AG09309 (cell line): ENCODE measurements around the gene IRGC.

ENCODE experiments used
- DNase-seq: peaks from one replicate; pipeline ENCODE4 v3.0.0-alpha.2; 2010; ENCODE audit warnings: low read depth
- H3K4me3 ChIP-seq: 2 replicates; pipeline ENCODE4 v1.5.1; 2011; ENCODE audit warnings: mild to moderate bottlenecking, low read depth, low read length, moderate library complexity; ENCODE audit not compliant: control insufficient read depth
- TF ChIP-seq, protein P1 (sequence below): IDR thresholded peaks from 2 replicates; pipeline ENCODE4 v1.5.1; 2011; ENCODE audit warnings: mild to moderate bottlenecking, low read depth, low read length, inconsistent platforms; ENCODE audit not compliant: insufficient read depth, control insufficient read depth; ENCODE audit errors: missing control alignments

The IRGC gene

DNA sequence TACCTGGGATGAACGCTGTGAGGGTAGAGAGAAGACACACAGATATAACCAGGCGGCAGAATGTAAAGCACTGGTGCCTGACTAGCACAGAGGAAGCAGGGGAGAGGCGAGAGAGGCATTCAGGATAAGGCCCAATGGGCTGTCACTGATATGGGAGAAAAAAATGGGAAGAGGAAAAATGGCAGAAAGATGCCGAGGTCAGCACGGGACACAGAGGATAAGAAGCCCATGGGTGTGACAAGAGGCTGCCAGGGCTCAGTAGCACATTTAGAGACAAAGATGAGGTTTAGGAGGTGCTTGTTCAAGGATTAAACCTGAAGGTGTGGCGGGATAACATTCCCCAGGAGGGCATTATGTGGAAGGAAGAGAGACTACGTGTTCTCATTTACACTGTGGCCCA, 33.3 kb downstream of the IRGC start:
- TF ChIP-seq, protein P1, sequence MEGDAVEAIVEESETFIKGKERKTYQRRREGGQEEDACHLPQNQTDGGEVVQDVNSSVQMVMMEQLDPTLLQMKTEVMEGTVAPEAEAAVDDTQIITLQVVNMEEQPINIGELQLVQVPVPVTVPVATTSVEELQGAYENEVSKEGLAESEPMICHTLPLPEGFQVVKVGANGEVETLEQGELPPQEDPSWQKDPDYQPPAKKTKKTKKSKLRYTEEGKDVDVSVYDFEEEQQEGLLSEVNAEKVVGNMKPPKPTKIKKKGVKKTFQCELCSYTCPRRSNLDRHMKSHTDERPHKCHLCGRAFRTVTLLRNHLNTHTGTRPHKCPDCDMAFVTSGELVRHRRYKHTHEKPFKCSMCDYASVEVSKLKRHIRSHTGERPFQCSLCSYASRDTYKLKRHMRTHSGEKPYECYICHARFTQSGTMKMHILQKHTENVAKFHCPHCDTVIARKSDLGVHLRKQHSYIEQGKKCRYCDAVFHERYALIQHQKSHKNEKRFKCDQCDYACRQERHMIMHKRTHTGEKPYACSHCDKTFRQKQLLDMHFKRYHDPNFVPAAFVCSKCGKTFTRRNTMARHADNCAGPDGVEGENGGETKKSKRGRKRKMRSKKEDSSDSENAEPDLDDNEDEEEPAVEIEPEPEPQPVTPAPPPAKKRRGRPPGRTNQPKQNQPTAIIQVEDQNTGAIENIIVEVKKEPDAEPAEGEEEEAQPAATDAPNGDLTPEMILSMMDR = no peak
- DNase-seq = no peak
- H3K4me3 ChIP-seq = no peak overlapping the region

DNA sequence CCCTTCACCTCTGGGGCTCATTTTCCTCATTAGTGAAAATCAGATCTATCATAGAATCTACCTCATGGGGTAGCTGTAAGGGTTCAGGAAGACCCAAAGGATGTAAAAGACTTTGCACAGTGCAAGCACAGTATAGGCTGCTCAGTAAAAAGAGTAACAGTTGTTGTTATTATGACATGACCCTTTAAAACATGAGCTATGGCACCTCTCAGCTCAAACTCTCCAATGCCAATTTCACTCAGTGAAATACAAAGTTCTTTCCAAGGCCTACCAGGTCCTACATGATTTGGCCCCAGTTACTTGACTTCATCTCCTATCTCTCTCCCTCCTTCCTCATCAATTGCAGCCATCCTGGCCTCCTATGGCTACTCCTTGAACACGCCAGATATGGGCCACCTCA, 34.0 kb downstream of the IRGC start:
- TF ChIP-seq, protein P1 = no peak
- no peak for DNase-seq
- H3K4me3 ChIP-seq = no peak overlapping the region

DNA sequence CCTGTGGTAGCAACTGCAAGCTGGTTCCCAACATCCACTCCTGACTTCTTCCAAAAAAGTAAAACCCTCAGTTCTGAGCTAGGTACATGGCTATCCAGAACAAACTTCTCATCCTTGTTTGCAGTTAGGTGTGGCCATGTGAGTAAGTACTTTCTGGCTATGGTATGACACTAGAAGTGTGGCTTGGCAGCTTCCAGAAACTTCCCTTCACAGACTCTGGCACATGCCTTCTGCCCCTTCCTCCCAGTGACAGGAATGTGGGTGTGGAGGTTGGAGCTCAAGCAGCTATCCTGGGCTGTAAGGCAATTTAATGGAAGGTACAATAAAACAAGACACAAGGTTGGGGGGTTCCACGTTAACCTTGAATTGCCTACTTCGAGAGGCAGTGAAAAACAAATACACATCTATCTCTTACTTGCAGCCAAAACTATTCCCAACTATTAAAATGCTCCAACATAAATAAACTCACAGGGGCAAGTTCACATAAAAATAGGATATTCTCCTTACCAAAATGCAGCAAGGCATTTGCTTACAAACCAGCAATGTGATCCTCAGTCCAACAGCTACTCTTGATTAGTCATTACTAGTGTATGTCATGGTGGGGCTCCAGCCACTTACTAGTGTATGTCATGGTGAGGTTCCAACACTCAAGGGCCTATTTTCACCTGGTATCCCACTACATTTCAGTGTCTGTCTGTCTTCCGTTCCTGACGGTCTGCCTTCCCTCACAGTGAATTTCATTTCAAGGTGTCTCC, 35.8 kb downstream of the IRGC start:
- no peak overlapping the region for H3K4me3 ChIP-seq
- TF ChIP-seq, protein P1 = no peak
- no peak for DNase-seq

DNA sequence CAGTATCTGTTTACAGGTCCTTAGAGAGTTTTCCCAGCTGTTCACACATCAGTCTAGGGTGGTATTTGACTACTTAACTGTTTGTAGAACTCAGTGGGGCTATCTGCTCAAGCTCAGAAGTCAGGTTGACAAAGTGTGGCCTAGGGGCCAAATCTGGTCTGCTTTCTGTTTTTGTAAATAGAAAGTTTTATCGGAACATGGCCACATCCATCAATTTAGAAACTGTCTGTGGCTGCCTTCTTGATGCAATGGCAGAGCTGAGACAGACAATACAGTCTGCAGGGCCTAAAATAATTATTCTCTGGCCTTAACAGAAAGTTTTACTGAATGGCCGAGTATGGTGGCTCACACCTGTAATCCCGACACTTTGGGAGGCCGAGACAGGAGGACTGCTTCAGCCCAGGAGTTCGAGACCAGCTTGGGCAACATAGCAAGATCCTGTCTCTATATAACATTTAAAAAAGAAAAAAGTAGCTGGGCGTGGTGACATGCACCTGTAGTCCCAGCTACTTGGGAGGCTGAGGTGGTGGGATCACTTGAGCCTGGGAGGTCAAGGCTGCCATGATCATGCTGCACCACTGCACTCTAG, 36.5 kb downstream of the IRGC start:
- H3K4me3 ChIP-seq = no peak overlapping the region
- no peak for DNase-seq
- TF ChIP-seq, protein P1 = no peak

DNA sequence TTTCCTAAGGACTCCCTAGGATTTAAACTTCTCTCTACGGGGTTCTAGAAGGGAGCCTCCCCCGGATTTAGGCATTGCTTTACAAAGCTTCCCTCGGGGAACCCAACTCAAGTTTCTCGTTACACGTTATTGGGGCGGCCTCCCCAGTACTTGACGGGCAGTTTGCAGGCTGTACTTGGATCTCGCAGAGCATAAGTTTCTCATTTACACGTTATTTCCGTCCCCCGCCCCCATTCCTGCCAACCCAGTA, 38.3 kb downstream of the IRGC start:
- H3K4me3 ChIP-seq = peak overlapping the region; percentile 83
- no peak for DNase-seq
- TF ChIP-seq, protein P1 = no peak

DNA sequence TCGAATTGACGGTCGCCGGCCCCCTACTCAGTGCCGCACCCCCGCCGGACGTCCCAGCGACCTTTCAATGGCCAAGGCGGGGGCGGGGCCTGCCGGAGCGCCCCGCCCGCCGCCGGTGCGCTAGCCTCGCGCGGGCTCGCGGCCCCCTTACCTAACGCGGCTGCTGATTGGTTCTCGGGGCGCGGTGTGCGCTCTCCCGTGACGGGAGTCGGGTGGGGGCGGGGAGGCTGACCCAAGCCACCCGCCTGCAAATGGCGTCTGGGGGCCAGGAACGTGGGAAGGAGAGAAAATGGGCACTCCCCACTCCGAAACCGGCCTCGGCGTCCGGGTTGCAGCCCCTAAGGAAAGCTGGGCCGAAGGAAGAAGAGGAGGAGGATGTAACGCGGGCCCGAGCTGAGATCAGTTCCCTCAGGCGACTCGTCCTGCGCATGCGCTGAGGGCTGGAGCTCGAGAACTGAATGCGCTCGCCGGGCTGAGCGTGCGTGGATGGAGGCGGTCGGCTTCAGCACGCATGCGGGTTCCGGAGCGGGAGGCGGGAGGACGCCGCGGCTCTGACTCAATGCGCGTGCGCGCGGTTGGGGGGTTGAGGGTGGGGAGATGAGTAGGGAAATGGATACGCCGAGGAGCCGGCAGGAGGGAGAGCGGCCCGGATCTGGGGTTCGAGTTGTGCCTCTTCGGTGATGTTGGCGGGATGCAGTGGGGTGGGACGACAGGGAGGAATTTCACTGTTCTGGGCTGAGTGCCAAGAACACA, 38.8 kb downstream of the IRGC start, which contains the start of gene SMG9:
Gene SMG9 (minus strand): TSS at position 460 of the 753 bp plus-strand sequence. CDS start 4,221 bp downstream, outside the sequence.
- TF ChIP-seq, protein P1 = no peak
- peak; percentile 80 for DNase-seq

More for the DNA sequence above, 38.8 kb downstream of the IRGC start, which contains the start of gene SMG9:
- peak within 1 kb of the TSS; percentile 83 for H3K4me3 ChIP-seq
